ENCODE results near the gene TMC4. TPM values are rescaled to one million over a fixed set of nuclear protein-coding genes. Genes with fewer than 3 reads are reported as not detected.

The TMC4 gene
- total and polyA plus RNA-seq, 2 experiments from 2014 or later = 2.3 to 7.8 TPM

- no peak overlapping the region for H3K4me3 ChIP-seq
- H4K20me1 ChIP-seq (replicated peaks; ENCODE audit: insufficient read depth) = peaks cover 31% of the 10 kb centered on the region
- H3K9me2 ChIP-seq (ENCODE audit: insufficient read depth) = no peaks in the 10 kb centered on the region
- H3K27me3 Mint-ChIP-seq (ENCODE audit: insufficient read depth, low read depth, poor library complexity) = peaks cover 46% of the 10 kb centered on the region
- H3K27ac ChIP-seq (ENCODE audit: low read depth) = peak overlapping the region; percentile 94
- peaks cover 56% of the 10 kb centered on the region for H3K36me3 Mint-ChIP-seq (ENCODE audit: low read depth)
- no peak overlapping the region for H3K4me2 ChIP-seq
- no peak for TF ChIP-seq ZNF331 (CRISPR knock-in tag; IDR thresholded peaks at IDR 0.05; ENCODE audit: low read depth)
- no peak for TF ChIP-seq EZH2phosphoT487 (IDR thresholded peaks at IDR 0.05; ENCODE audit: unreplicated experiment)
- TF ChIP-seq EZH2 (IDR thresholded peaks at IDR 0.05; ENCODE audit: low read depth, unreplicated experiment) = no peak
- TF ChIP-seq ETS1 (IDR thresholded peaks at IDR 0.05) = no peak
- no peaks in the 10 kb centered on the region for H3K27me3 ChIP-seq (ENCODE audit: insufficient read depth)
- H3K4me3 Mint-ChIP-seq = no peak overlapping the region; the same call in 2 of the 3 replicates
- peaks cover 20% of the 10 kb centered on the region for H3K79me2 ChIP-seq (replicated peaks; ENCODE audit: insufficient read depth)
- DNase-seq (ENCODE audit: low spot score) = no peak
- peaks cover 40% of the 10 kb centered on the region for H3F3A ChIP-seq (replicated peaks; ENCODE audit: low read depth)
- peaks cover 6% of the 10 kb centered on the region for H3K4me1 ChIP-seq (ENCODE audit: insufficient read depth)
- peaks cover 20% of the 10 kb centered on the region for H3K36me3 ChIP-seq (ENCODE audit: insufficient read depth)
- H3K27ac Mint-ChIP-seq = peak overlapping the region; percentile 70
- no peak overlapping the region for H2AFZ ChIP-seq
- ATAC-seq = peak; percentile 7
- peaks cover 30% of the 10 kb centered on the region for H3K4me1 Mint-ChIP-seq
- peaks cover 6% of the 10 kb centered on the region; the same call in 1 of the 3 replicates for H3K9me3 Mint-ChIP-seq
These were observed 37.0 kb upstream of the TMC4 start for GRCh38 chr19:54209811-54210494.

- Histone ChIP-seq H4K20me1 (replicated peaks; ENCODE audit: insufficient read depth) (peaks cover 38% of the 10 kb centered on the region), H3K27me3 (ENCODE audit: insufficient read depth) (no peaks in the 10 kb centered on the region), H3K4me2 (peak overlapping the region; percentile 14; the same call in 1 of the 2 replicates), H3F3A (replicated peaks; ENCODE audit: low read depth) (peaks cover 47% of the 10 kb centered on the region), H3K9me2 (ENCODE audit: insufficient read depth) (no peaks in the 10 kb centered on the region), H3K4me3 (no peak overlapping the region), H3K36me3 (ENCODE audit: insufficient read depth) (peaks cover 27% of the 10 kb centered on the region), H3K79me2 (replicated peaks; ENCODE audit: insufficient read depth) (peaks cover 28% of the 10 kb centered on the region), H3K27ac (ENCODE audit: low read depth) (peak overlapping the region; percentile 94), H3K4me1 (ENCODE audit: insufficient read depth) (peaks cover 13% of the 10 kb centered on the region), H2AFZ (no peak overlapping the region)
- H3K27me3 Mint-ChIP-seq (ENCODE audit: insufficient read depth, low read depth, poor library complexity) = peaks cover 48% of the 10 kb centered on the region
- H3K4me1 Mint-ChIP-seq = peaks cover 36% of the 10 kb centered on the region
- DNase-seq (ENCODE audit: low spot score) (peak; percentile 52), ATAC-seq (peak; percentile 53)
- TF ChIP-seq CREB1 (CRISPR knock-in tag; IDR thresholded peaks at IDR 0.05; ENCODE audit: low read depth) = no peak
- TF ChIP-seq ZNF331 (CRISPR knock-in tag; IDR thresholded peaks at IDR 0.05; ENCODE audit: low read depth) = no peak
- no peak for TF ChIP-seq ZNF114 (CRISPR knock-in tag; IDR thresholded peaks at IDR 0.05)
- TF ChIP-seq NANOG (IDR thresholded peaks at IDR 0.05; ENCODE audit: borderline replicate concordance) = no peak
- TF ChIP-seq, protein P1, sequence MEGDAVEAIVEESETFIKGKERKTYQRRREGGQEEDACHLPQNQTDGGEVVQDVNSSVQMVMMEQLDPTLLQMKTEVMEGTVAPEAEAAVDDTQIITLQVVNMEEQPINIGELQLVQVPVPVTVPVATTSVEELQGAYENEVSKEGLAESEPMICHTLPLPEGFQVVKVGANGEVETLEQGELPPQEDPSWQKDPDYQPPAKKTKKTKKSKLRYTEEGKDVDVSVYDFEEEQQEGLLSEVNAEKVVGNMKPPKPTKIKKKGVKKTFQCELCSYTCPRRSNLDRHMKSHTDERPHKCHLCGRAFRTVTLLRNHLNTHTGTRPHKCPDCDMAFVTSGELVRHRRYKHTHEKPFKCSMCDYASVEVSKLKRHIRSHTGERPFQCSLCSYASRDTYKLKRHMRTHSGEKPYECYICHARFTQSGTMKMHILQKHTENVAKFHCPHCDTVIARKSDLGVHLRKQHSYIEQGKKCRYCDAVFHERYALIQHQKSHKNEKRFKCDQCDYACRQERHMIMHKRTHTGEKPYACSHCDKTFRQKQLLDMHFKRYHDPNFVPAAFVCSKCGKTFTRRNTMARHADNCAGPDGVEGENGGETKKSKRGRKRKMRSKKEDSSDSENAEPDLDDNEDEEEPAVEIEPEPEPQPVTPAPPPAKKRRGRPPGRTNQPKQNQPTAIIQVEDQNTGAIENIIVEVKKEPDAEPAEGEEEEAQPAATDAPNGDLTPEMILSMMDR (conservative IDR thresholded peaks at IDR 0.05; ENCODE audit: low read depth in 2 of 2) = no peak
- no peak for TF ChIP-seq JUNB (IDR thresholded peaks at IDR 0.05; ENCODE audit: unreplicated experiment)
- no peak for TF ChIP-seq EZH2 (IDR thresholded peaks at IDR 0.05; ENCODE audit: low read depth, unreplicated experiment)
- no peak for TF ChIP-seq ETS1 (IDR thresholded peaks at IDR 0.05)
- TF ChIP-seq POLR2AphosphoS5 (IDR thresholded peaks at IDR 0.05; ENCODE audit: low read depth) = no peak
- TF ChIP-seq EZH2phosphoT487 (IDR thresholded peaks at IDR 0.05; ENCODE audit: unreplicated experiment) = no peak
- TF ChIP-seq, protein P2, sequence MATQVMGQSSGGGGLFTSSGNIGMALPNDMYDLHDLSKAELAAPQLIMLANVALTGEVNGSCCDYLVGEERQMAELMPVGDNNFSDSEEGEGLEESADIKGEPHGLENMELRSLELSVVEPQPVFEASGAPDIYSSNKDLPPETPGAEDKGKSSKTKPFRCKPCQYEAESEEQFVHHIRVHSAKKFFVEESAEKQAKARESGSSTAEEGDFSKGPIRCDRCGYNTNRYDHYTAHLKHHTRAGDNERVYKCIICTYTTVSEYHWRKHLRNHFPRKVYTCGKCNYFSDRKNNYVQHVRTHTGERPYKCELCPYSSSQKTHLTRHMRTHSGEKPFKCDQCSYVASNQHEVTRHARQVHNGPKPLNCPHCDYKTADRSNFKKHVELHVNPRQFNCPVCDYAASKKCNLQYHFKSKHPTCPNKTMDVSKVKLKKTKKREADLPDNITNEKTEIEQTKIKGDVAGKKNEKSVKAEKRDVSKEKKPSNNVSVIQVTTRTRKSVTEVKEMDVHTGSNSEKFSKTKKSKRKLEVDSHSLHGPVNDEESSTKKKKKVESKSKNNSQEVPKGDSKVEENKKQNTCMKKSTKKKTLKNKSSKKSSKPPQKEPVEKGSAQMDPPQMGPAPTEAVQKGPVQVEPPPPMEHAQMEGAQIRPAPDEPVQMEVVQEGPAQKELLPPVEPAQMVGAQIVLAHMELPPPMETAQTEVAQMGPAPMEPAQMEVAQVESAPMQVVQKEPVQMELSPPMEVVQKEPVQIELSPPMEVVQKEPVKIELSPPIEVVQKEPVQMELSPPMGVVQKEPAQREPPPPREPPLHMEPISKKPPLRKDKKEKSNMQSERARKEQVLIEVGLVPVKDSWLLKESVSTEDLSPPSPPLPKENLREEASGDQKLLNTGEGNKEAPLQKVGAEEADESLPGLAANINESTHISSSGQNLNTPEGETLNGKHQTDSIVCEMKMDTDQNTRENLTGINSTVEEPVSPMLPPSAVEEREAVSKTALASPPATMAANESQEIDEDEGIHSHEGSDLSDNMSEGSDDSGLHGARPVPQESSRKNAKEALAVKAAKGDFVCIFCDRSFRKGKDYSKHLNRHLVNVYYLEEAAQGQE (IDR thresholded peaks at IDR 0.05; ENCODE audit: unreplicated experiment) = no peak
- TF ChIP-seq STAT1 (IDR thresholded peaks at IDR 0.05; ENCODE audit: unreplicated experiment) = no peak
- peak overlapping the region; percentile 70 for H3K27ac Mint-ChIP-seq
- H3K9me3 Mint-ChIP-seq = peaks cover 6% of the 10 kb centered on the region; the same call in 1 of the 3 replicates
- peaks cover 62% of the 10 kb centered on the region for H3K36me3 Mint-ChIP-seq (ENCODE audit: low read depth)
- no peak overlapping the region for H3K4me3 Mint-ChIP-seq
These were observed 36.3 kb upstream of the TMC4 start for GRCh38 chr19:54209058-54209810.
